ENCODE results near the gene TAT.
A peak's percentile ranks its signal among the peaks of the same experiment; 100 is the strongest.

The TAT gene

GRCh38 chr16:71542377-71542776 lies 34.5 kb downstream of the TAT start:
- Mint-ChIP-seq H3K4me3 (no peak overlapping the region), H3K36me3 (ENCODE audit: low read depth) (no peaks in the 10 kb centered on the region), H3K9me3 (no peaks in the 10 kb centered on the region), H3K27me3 (ENCODE audit: low read depth) (no peaks in the 10 kb centered on the region), H3K4me1 (ENCODE audit: low read depth) (peaks cover 2% of the 10 kb centered on the region), H3K27ac (no peak overlapping the region)
- peak; percentile 41 for DNase-seq (ENCODE audit: low spot score)

DNA sequence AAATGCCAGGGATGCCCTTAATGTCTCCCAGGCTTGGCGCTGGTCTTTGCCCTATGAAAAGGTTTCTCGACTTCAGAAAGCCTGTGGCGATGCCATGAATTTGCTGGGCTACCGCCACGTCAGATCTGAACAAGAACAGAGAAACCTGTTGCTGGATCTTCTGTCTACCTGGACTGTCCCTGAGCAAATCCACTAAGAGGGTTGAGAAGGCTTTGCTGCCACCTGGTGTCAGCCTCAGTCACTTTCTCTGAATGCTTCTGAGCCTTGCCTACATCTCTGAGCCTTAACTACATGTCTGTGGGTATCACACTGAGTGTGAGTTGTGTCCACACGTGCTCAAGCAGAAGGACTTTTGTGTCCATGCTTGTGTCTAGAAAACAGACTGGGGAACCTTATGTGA lies 39.2 kb downstream of the TAT start:
- Mint-ChIP-seq H3K4me3 (no peak overlapping the region), H3K4me1 (ENCODE audit: low read depth) (peaks cover 2% of the 10 kb centered on the region), H3K27ac (no peak overlapping the region), H3K27me3 (ENCODE audit: low read depth) (no peaks in the 10 kb centered on the region), H3K9me3 (no peaks in the 10 kb centered on the region), H3K36me3 (ENCODE audit: low read depth) (no peaks in the 10 kb centered on the region)
- DNase-seq (ENCODE audit: low spot score) = no peak

DNA sequence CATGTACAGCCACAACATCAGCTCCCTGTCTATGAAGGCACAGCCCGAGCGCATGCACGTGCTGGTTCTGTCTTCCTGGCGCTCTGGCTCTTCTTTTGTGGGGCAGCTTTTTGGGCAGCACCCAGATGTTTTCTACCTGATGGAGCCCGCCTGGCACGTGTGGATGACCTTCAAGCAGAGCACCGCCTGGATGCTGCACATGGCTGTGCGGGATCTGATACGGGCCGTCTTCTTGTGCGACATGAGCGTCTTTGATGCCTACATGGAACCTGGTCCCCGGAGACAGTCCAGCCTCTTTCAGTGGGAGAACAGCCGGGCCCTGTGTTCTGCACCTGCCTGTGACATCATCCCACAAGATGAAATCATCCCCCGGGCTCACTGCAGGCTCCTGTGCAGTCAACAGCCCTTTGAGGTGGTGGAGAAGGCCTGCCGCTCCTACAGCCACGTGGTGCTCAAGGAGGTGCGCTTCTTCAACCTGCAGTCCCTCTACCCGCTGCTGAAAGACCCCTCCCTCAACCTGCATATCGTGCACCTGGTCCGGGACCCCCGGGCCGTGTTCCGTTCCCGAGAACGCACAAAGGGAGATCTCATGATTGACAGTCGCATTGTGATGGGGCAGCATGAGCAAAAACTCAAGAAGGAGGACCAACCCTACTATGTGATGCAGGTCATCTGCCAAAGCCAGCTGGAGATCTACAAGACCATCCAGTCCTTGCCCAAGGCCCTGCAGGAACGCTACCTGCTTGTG lies 40.0 kb downstream of the TAT start:
- no peak overlapping the region for H3K4me3 Mint-ChIP-seq
- H3K9me3 Mint-ChIP-seq = no peaks in the 10 kb centered on the region
- no peaks in the 10 kb centered on the region for H3K36me3 Mint-ChIP-seq (ENCODE audit: low read depth)
- H3K27ac Mint-ChIP-seq = no peak overlapping the region
- DNase-seq (ENCODE audit: low spot score) = no peak
- no peaks in the 10 kb centered on the region for H3K27me3 Mint-ChIP-seq (ENCODE audit: low read depth)
- H3K4me1 Mint-ChIP-seq (ENCODE audit: low read depth) = no peaks in the 10 kb centered on the region

DNA sequence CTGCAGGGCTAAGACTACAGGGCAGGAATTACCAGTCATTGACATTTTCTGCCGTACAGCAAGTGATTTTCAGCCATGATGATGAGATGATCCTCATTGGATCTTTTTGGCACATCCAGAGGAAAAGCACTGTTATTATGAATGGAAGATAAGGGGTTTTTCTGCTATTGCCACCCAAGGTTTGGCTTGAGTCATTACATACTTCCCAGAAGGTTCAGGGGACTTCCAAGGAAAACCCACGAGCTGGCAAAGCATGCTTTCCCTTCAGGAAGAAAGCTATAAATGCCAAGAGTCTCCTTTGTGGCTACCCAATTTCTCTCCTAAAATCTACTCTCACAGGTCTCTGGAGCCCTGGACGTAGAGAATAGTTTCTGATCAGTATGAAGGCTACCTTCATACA lies 44.5 kb downstream of the TAT start:
- H3K4me3 Mint-ChIP-seq = no peak overlapping the region
- H3K36me3 Mint-ChIP-seq (ENCODE audit: low read depth) = no peaks in the 10 kb centered on the region
- no peak for DNase-seq (ENCODE audit: low spot score)
- no peaks in the 10 kb centered on the region for H3K9me3 Mint-ChIP-seq
- no peaks in the 10 kb centered on the region for H3K4me1 Mint-ChIP-seq (ENCODE audit: low read depth)
- H3K27ac Mint-ChIP-seq = no peak overlapping the region
- H3K27me3 Mint-ChIP-seq (ENCODE audit: low read depth) = no peaks in the 10 kb centered on the region

DNA sequence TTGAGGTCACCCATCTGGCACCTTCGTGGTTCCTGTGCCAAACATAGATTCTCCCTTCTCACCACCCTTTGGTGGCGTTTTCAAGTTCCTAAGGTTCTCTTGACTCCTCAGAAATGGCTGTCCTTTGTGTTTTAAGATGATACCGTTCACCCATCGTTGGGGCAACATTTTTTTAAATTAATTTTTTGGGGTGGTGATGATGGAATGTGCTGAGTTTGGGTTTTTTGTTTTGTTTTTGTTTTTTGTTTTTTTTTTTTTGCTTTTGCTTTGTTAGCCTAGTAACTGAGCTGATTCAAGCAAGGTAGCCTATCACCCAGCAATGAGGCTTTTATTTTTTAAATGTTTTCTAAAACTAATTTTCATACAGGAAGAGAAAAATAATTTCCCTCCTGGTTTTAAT lies 48.0 kb downstream of the TAT start:
- no peak for DNase-seq (ENCODE audit: low spot score)
- no peaks in the 10 kb centered on the region for H3K36me3 Mint-ChIP-seq (ENCODE audit: low read depth)

GRCh38 chr16:71528257-71528656 lies 48.6 kb downstream of the TAT start:
- H3K9me3 Mint-ChIP-seq = no peaks in the 10 kb centered on the region
- no peak overlapping the region for H3K27ac Mint-ChIP-seq
- peaks cover 5% of the 10 kb centered on the region for H3K4me1 Mint-ChIP-seq (ENCODE audit: low read depth)
- H3K36me3 Mint-ChIP-seq (ENCODE audit: low read depth) = no peaks in the 10 kb centered on the region
- DNase-seq (ENCODE audit: low spot score) = no peak
- H3K27me3 Mint-ChIP-seq (ENCODE audit: low read depth) = peaks cover 14% of the 10 kb centered on the region
- H3K4me3 Mint-ChIP-seq = no peak overlapping the region

More for the DNA sequence above, 48.0 kb downstream of the TAT start:
- Mint-ChIP-seq H3K4me3 (no peak overlapping the region), H3K27ac (no peak overlapping the region), H3K27me3 (ENCODE audit: low read depth) (peaks cover 11% of the 10 kb centered on the region), H3K9me3 (no peaks in the 10 kb centered on the region), H3K4me1 (ENCODE audit: low read depth) (peaks cover 5% of the 10 kb centered on the region)

GRCh38 chr16:71526111-71526631 lies 50.7 kb downstream of the TAT start, which contains the start of gene CHST4:
Gene CHST4 (plus strand): TSS chr16:71526426. CDS start chr16:71536678, 10,252 bp downstream.
- Mint-ChIP-seq H3K4me3 (no peak within 1 kb of the TSS), H3K9me3 (no peaks in the 10 kb centered on the region), H3K36me3 (ENCODE audit: low read depth) (no peaks in the 10 kb centered on the region), H3K27me3 (ENCODE audit: low read depth) (peaks cover 14% of the 10 kb centered on the region), H3K4me1 (ENCODE audit: low read depth) (peaks cover 5% of the 10 kb centered on the region), H3K27ac (no peak within 1 kb of the TSS)
- no peak for DNase-seq (ENCODE audit: low spot score)

- Mint-ChIP-seq H3K4me1 (ENCODE audit: low read depth) (peaks cover 5% of the 10 kb centered on the region), H3K9me3 (no peaks in the 10 kb centered on the region), H3K27me3 (ENCODE audit: low read depth) (peaks cover 14% of the 10 kb centered on the region), H3K27ac (no peak overlapping the region), H3K4me3 (no peak overlapping the region), H3K36me3 (ENCODE audit: low read depth) (no peaks in the 10 kb centered on the region)
- DNase-seq (ENCODE audit: low spot score) = no peak
Observed at GRCh38 chr16:71524566-71525553, 52.0 kb downstream of the TAT start.

GRCh38 chr16:71520550-71520949 lies 56.3 kb downstream of the TAT start:
- DNase-seq (ENCODE audit: low spot score) = no peak
- Mint-ChIP-seq H3K4me1 (ENCODE audit: low read depth) (no peaks in the 10 kb centered on the region), H3K4me3 (no peak overlapping the region), H3K27me3 (ENCODE audit: low read depth) (peaks cover 7% of the 10 kb centered on the region), H3K27ac (no peak overlapping the region), H3K36me3 (ENCODE audit: low read depth) (no peaks in the 10 kb centered on the region), H3K9me3 (no peaks in the 10 kb centered on the region)

All from T-helper 2 cell treated with Interferon-gamma antibody and Interleukin-4, amounts not matched to agents 5 μg/mL and 100 μg/mL, for 36 hours (primary cell).